K562 (cell line): ENCODE measurements around the gene GET3. TPM values are rescaled to one million over a fixed set of nuclear protein-coding genes. Genes with fewer than 3 reads are reported as not detected.

Experiments
- ILF3 ChIP-seq: fragments of 450-650 bp; IDR thresholded peaks from 2 replicates; pipeline ENCODE4 v1.6.1; 2018; ENCODE audit warnings: antibody characterized with exemption, mild to moderate bottlenecking, moderate library complexity, borderline replicate concordance
- MLLT1 ChIP-seq, 2 experiments: fragments of 450-650 bp; IDR thresholded peaks; 2 replicates each; pipeline ENCODE4 v1.6.1; 2016
- PBX2 ChIP-seq, 2 experiments: IDR thresholded peaks in 1 of 2; conservative IDR thresholded peaks in 1 of 2; 2 replicates each; pipeline ENCODE4 v1.6.1; 2016; ENCODE audit warnings: low read depth in 2 of 2, mild to moderate bottlenecking in 1 of 2, missing compliant biosample characterization in 1 of 2, missing genetic modification characterization in 1 of 2, moderate library complexity in 1 of 2
- PHF20 ChIP-seq: fragments of 450-650 bp; IDR thresholded peaks from 2 replicates; pipeline ENCODE4 v1.6.1; 2018; ENCODE audit not compliant: partially characterized antibody
- PPARD ChIP-seq: fragments of 250-450 bp; sonication (Bioruptor Pico); IDR thresholded peaks from 2 replicates; pipeline ENCODE4 v1.8.0; 2022; ENCODE audit warnings: inconsistent platforms, mild to moderate bottlenecking, moderate library complexity
- SP1 ChIP-seq: sonication (generic); formaldehyde crosslinking; IDR thresholded peaks from 2 replicates; pipeline ENCODE4 v1.8.1; 2022; ENCODE audit warnings: mild to moderate bottlenecking, missing genetic modification reagents
- TBL1XR1 ChIP-seq, 2 experiments: IDR thresholded peaks; 2 replicates each; pipeline ENCODE4 v1.6.1; 2012; ENCODE audit warnings: improper control_type of control experiment in 2 of 2, low read length in 2 of 2, mild to moderate bottlenecking in 1 of 2
- TRIM24 ChIP-seq, 2 experiments: fragments of 450-650 bp; IDR thresholded peaks; 2 replicates each; pipeline ENCODE4 v1.6.1; 2016
- ZNF408 ChIP-seq: fragments of 250-450 bp; sonication (Bioruptor Pico); IDR thresholded peaks from 2 replicates; pipeline ENCODE4 v1.4.0; 2020; ENCODE audit warnings: low read depth, mild to moderate bottlenecking, moderate library complexity
- ZNF696 ChIP-seq: fragments of 250-450 bp; sonication (Bioruptor Pico); conservative IDR thresholded peaks from 2 replicates; pipeline ENCODE4 v1.4.0; 2020; ENCODE audit warnings: mild to moderate bottlenecking, moderate library complexity
- polyA plus RNA-seq, 8 experiments: library from polyadenylated mRNA; depleted of rRNA in 4 of 8; stranded (reverse) in 5 of 8; unstranded in 3 of 8; fragments of >200 nt; fragmentation: Nextera tagmentation in 2 of 8; fragmentation: Illumina TruSeq in 1 of 8; extraction: Ambion mirVana in 2 of 8; extraction: Trizol in 1 of 8; gene quantifications; 2 replicates each; pipeline versions ENCODE4 v1.2.1 to v1.2.3, GENCODE V29; 2011 to 2014; ENCODE audit warnings: inconsistent platforms in 1 of 8, missing spikeins in 1 of 8
- total RNA-seq, 7 experiments: library from RNA; depleted of rRNA in 6 of 7; stranded (reverse); fragments of >200 nt in 6 of 7; fragmentation: Illumina TruSeq in 2 of 7; extraction: Trizol in 2 of 7; gene quantifications; 2 replicates each; pipeline versions ENCODE4 v1.2.1 to v1.2.3, GENCODE V29; 2011 to 2021; ENCODE audit warnings: low replicate concordance in 1 of 7
- TF ChIP-seq, protein P1 (sequence below): fragments of 450-650 bp; IDR thresholded peaks from 2 replicates; pipeline ENCODE4 v1.6.1; 2016; ENCODE audit warnings: mild to moderate bottlenecking, moderate library complexity

The GET3 gene
- total and polyA plus RNA-seq, 9 of the 15 experiments (the other 6 are each of a cell fraction or from before 2014, with no cell fraction given): 8.3 to 83.5 (median 51.8) TPM

DNA sequence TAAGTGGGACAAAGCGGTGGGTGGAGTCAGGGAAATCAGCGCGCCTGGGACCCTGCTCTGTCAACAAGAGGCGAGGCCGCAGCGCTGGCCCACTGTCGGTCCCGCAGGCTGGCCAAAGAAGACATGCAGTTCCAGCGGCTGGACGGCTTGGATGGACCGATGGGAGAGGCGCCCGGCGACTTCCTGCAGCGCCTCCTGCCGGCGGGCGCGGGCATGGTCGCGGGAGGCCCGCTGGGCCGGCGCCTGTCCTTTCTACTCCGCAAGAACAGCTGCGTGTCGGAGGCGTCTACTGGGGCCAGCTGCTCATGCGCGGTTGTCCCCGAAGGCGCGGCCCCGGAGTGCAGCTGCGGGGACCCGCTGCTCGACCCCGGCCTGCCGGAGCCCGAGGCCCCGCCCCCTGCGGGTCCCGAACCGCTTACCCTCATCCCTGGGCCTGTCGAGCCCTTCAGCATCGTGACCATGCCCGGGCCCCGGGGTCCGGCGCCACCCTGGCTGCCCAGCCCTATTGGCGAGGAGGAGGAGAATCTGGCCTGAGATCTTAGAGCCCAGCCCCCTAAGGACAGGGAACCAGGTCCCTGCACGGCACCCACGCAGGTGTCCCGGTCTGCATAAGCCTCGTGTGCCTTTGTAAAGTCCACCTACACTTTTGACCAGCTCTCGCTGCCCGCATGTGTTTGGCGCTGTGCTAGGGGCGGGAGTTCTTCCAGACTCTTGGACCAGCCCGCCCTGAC lies 20.4 kb downstream of the GET3 start (continued):
- TF ChIP-seq MLLT1 (IDR thresholded peaks at IDR 0.05): no peak
- TF ChIP-seq PPARD: no peak
- TF ChIP-seq PBX2 (CRISPR knock-in tag; IDR thresholded peaks at IDR 0.05; ENCODE audit: low read depth): no peak
- TF ChIP-seq PBX2 (tag; conservative IDR thresholded peaks at IDR 0.05; ENCODE audit: low read depth): no peak
- TF ChIP-seq SP1 (CRISPR knock-in tag): no peak; the same call in 1 of the 2 replicates
- TF ChIP-seq ZNF408: no peak
- TF ChIP-seq ZNF696 (CRISPR knock-in tag): no peak
- TF ChIP-seq PHF20: no peak
- no peak for TF ChIP-seq ILF3
- TF ChIP-seq TBL1XR1 (IDR thresholded peaks at IDR 0.05; ENCODE audit: low read length in 2 of 2): no peak
- TF ChIP-seq, protein P1, sequence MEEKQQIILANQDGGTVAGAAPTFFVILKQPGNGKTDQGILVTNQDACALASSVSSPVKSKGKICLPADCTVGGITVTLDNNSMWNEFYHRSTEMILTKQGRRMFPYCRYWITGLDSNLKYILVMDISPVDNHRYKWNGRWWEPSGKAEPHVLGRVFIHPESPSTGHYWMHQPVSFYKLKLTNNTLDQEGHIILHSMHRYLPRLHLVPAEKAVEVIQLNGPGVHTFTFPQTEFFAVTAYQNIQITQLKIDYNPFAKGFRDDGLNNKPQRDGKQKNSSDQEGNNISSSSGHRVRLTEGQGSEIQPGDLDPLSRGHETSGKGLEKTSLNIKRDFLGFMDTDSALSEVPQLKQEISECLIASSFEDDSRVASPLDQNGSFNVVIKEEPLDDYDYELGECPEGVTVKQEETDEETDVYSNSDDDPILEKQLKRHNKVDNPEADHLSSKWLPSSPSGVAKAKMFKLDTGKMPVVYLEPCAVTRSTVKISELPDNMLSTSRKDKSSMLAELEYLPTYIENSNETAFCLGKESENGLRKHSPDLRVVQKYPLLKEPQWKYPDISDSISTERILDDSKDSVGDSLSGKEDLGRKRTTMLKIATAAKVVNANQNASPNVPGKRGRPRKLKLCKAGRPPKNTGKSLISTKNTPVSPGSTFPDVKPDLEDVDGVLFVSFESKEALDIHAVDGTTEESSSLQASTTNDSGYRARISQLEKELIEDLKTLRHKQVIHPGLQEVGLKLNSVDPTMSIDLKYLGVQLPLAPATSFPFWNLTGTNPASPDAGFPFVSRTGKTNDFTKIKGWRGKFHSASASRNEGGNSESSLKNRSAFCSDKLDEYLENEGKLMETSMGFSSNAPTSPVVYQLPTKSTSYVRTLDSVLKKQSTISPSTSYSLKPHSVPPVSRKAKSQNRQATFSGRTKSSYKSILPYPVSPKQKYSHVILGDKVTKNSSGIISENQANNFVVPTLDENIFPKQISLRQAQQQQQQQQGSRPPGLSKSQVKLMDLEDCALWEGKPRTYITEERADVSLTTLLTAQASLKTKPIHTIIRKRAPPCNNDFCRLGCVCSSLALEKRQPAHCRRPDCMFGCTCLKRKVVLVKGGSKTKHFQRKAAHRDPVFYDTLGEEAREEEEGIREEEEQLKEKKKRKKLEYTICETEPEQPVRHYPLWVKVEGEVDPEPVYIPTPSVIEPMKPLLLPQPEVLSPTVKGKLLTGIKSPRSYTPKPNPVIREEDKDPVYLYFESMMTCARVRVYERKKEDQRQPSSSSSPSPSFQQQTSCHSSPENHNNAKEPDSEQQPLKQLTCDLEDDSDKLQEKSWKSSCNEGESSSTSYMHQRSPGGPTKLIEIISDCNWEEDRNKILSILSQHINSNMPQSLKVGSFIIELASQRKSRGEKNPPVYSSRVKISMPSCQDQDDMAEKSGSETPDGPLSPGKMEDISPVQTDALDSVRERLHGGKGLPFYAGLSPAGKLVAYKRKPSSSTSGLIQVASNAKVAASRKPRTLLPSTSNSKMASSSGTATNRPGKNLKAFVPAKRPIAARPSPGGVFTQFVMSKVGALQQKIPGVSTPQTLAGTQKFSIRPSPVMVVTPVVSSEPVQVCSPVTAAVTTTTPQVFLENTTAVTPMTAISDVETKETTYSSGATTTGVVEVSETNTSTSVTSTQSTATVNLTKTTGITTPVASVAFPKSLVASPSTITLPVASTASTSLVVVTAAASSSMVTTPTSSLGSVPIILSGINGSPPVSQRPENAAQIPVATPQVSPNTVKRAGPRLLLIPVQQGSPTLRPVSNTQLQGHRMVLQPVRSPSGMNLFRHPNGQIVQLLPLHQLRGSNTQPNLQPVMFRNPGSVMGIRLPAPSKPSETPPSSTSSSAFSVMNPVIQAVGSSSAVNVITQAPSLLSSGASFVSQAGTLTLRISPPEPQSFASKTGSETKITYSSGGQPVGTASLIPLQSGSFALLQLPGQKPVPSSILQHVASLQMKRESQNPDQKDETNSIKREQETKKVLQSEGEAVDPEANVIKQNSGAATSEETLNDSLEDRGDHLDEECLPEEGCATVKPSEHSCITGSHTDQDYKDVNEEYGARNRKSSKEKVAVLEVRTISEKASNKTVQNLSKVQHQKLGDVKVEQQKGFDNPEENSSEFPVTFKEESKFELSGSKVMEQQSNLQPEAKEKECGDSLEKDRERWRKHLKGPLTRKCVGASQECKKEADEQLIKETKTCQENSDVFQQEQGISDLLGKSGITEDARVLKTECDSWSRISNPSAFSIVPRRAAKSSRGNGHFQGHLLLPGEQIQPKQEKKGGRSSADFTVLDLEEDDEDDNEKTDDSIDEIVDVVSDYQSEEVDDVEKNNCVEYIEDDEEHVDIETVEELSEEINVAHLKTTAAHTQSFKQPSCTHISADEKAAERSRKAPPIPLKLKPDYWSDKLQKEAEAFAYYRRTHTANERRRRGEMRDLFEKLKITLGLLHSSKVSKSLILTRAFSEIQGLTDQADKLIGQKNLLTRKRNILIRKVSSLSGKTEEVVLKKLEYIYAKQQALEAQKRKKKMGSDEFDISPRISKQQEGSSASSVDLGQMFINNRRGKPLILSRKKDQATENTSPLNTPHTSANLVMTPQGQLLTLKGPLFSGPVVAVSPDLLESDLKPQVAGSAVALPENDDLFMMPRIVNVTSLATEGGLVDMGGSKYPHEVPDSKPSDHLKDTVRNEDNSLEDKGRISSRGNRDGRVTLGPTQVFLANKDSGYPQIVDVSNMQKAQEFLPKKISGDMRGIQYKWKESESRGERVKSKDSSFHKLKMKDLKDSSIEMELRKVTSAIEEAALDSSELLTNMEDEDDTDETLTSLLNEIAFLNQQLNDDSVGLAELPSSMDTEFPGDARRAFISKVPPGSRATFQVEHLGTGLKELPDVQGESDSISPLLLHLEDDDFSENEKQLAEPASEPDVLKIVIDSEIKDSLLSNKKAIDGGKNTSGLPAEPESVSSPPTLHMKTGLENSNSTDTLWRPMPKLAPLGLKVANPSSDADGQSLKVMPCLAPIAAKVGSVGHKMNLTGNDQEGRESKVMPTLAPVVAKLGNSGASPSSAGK: no peak
- no peak for TF ChIP-seq TRIM24 (IDR thresholded peaks at IDR 0.05)
